Measurements from ENCODE around the gene OBSCN. TPM values are rescaled to one million over a fixed set of nuclear protein-coding genes. Genes with fewer than 3 reads are reported as not detected.

OBSCN gene
- total and polyA plus RNA-seq, 10 of the 15 experiments (the other 5 are each of a cell fraction or from before 2014, with no cell fraction given): 0.01 to 0.36 (median 0.08) TPM; not detected in 2

GRCh38 chr1:228358039-228358763 is 150.4 kb downstream of the OBSCN start:
- no peak for ATAC-seq
- intact Hi-C loops (cut with micrococcal nuclease; ENCODE audit: unreplicated experiment) (no loop called here), in situ Hi-C loops (cut with MboI) (no loop called here)
- ChIA-PET CTCF (no interaction called here), SMC1A (ENCODE audit: uncharacterized antibody, unreplicated experiment) (no interaction called here), RAD21 (ENCODE audit: unreplicated experiment) (no interaction called here), POLR2A (no interaction called here)
- Histone ChIP-seq H3K36me3 (ENCODE audit: control insufficient read depth in 2 of 2, insufficient read depth in 2 of 2, low read length in 1 of 2) (no peaks in the 10 kb centered on the region), H4K20me1 (ENCODE audit: control insufficient read depth, insufficient read depth) (no peaks in the 10 kb centered on the region; the same call in 1 of the 2 replicates), H3K4me3 (no peak overlapping the region), H3K9me3 (replicated peaks; ENCODE audit: control insufficient read depth, insufficient read depth, low read length) (no peaks in the 10 kb centered on the region), H3K27ac (ENCODE audit: control insufficient read depth, insufficient read depth) (no peak overlapping the region), H3K4me1 (ENCODE audit: control insufficient read depth, insufficient read depth, low read length) (no peaks in the 10 kb centered on the region), H3K79me2 (ENCODE audit: control insufficient read depth, insufficient read depth, low read length) (no peaks in the 10 kb centered on the region), H3K4me2 (ENCODE audit: control insufficient read depth, insufficient read depth) (no peak overlapping the region), H3K9ac (ENCODE audit: control insufficient read depth, insufficient read depth, low read length) (no peak overlapping the region), H3K27me3 (replicated peaks in 1 of 2; ENCODE audit: control insufficient read depth in 2 of 2, insufficient read depth in 2 of 2, low read length in 1 of 2) (no peaks in the 10 kb centered on the region; a peak in 1 of 4 replicates), H2AFZ (ENCODE audit: control insufficient read depth, low read depth, low read length) (no peak overlapping the region)
- DNase-seq (ENCODE audit: low read depth, low spot score): no peak
- FAIRE-seq: no peak
- WGBS (ENCODE audit: insufficient coverage, insufficient replicate concordance, low lambda C conversion rate, missing lambda C conversion rate): 29% methylated on average over 4 of the region's 4 CpGs
- no TSS peak for BruUV-seq (replicated peaks)
- no peak for TF ChIP-seq RBBP5 (conservative IDR thresholded peaks at IDR 0.05)
- TF ChIP-seq ATF2 (IDR thresholded peaks at IDR 0.05; ENCODE audit: low read length): no peak
- TF ChIP-seq PRDM15 (CRISPR knock-in tag; IDR thresholded peaks at IDR 0.05): no peak
- no peak for TF ChIP-seq SMARCA5 (IDR thresholded peaks at IDR 0.05)
- TF ChIP-seq SUZ12 (IDR thresholded peaks at IDR 0.05; ENCODE audit: unreplicated experiment): no peak
- no peak for TF ChIP-seq YBX1 (IDR thresholded peaks at IDR 0.05)
- TF ChIP-seq HSF1 (IDR thresholded peaks at IDR 0.05; ENCODE audit: low read depth, low read length): no peak
- no peak for TF ChIP-seq ZBTB11 (CRISPR knock-in tag; IDR thresholded peaks at IDR 0.05)
